DOHH2 (cell line): ENCODE results near the gene MET.

Experiments
- H3F3A ChIP-seq: fragments of 200-600 bp; sonication (generic), shearing (Covaris generic); 2 replicates; pipeline ENCODE4 v1.6.0; 2016; ENCODE audit warnings: antibody characterized with exemption, mild to moderate bottlenecking; ENCODE audit not compliant: control insufficient read depth, insufficient read depth
- H3K27ac ChIP-seq: fragments of 200-600 bp; sonication (generic); 2 replicates; pipeline ENCODE4 v1.5.1; 2014; ENCODE audit warnings: low read depth, mild to moderate bottlenecking, low read length, moderate library complexity
- H3K27me3 ChIP-seq: fragments of 200-600 bp; sonication (generic); 2 replicates; pipeline ENCODE4 v1.6.1; 2014; ENCODE audit warnings: mild to moderate bottlenecking, low read length, mixed read lengths; ENCODE audit not compliant: control insufficient read depth
- H3K36me3 ChIP-seq: fragments of 200-600 bp; sonication (generic); 2 replicates; pipeline ENCODE4 v1.6.1; 2014; ENCODE audit warnings: mild to moderate bottlenecking, low read length, moderate library complexity, mixed read lengths; ENCODE audit not compliant: control insufficient read depth
- H3K4me1 ChIP-seq: fragments of 200-600 bp; sonication (generic); 2 replicates; pipeline ENCODE4 v1.6.1; 2014; ENCODE audit warnings: mild to moderate bottlenecking, low read length, mixed read lengths; ENCODE audit not compliant: control insufficient read depth
- H3K4me2 ChIP-seq: fragments of 200-600 bp; sonication (generic); 2 replicates; pipeline ENCODE4 v1.6.0; 2014; ENCODE audit warnings: mild to moderate bottlenecking, low read length, moderate library complexity
- H3K4me3 ChIP-seq: fragments of 200-600 bp; sonication (generic); 2 replicates; pipeline ENCODE4 v1.5.1; 2014; ENCODE audit warnings: mild to moderate bottlenecking, low read length, mixed read lengths
- H3K79me2 ChIP-seq: fragments of 200-600 bp; sonication (generic); 2 replicates; pipeline ENCODE4 v1.6.1; 2014; ENCODE audit warnings: mild to moderate bottlenecking, low read length, mixed read lengths; ENCODE audit not compliant: control insufficient read depth
- H3K9me2 ChIP-seq: fragments of 200-600 bp; sonication (generic); replicated peaks from 2 replicates; pipeline ENCODE4 v1.6.1; 2014; ENCODE audit warnings: mild to moderate bottlenecking, low read length, mixed read lengths; ENCODE audit not compliant: control insufficient read depth
- H3K9me3 ChIP-seq: fragments of 200-600 bp; sonication (generic); 2 replicates; pipeline ENCODE4 v1.6.1; 2014; ENCODE audit warnings: antibody characterized with exemption, low read length, mixed read lengths; ENCODE audit not compliant: control insufficient read depth, insufficient read depth
- H4K20me1 ChIP-seq: fragments of 200-600 bp; sonication (generic); 2 replicates; pipeline ENCODE4 v1.6.0; 2014; ENCODE audit warnings: low read depth, mild to moderate bottlenecking, antibody characterized with exemption, low read length, moderate library complexity; ENCODE audit not compliant: control insufficient read depth, insufficient read depth
- EZH2phosphoT487 ChIP-seq: fragments of 200-600 bp; sonication (generic); IDR thresholded peaks from 2 replicates; pipeline ENCODE4 v1.6.1; 2017; ENCODE audit warnings: borderline replicate concordance, mild to moderate bottlenecking, antibody characterized with exemption, low read length, moderate library complexity, mixed read lengths
- TF ChIP-seq, protein P1 (sequence below): fragments of 200-600 bp; sonication (generic); IDR thresholded peaks from one replicate; pipeline ENCODE4 v1.5.1; 2014; ENCODE audit warnings: antibody characterized with exemption, mild to moderate bottlenecking, low read depth, low read length; ENCODE audit not compliant: poor library complexity, severe bottlenecking

The MET gene

DNA sequence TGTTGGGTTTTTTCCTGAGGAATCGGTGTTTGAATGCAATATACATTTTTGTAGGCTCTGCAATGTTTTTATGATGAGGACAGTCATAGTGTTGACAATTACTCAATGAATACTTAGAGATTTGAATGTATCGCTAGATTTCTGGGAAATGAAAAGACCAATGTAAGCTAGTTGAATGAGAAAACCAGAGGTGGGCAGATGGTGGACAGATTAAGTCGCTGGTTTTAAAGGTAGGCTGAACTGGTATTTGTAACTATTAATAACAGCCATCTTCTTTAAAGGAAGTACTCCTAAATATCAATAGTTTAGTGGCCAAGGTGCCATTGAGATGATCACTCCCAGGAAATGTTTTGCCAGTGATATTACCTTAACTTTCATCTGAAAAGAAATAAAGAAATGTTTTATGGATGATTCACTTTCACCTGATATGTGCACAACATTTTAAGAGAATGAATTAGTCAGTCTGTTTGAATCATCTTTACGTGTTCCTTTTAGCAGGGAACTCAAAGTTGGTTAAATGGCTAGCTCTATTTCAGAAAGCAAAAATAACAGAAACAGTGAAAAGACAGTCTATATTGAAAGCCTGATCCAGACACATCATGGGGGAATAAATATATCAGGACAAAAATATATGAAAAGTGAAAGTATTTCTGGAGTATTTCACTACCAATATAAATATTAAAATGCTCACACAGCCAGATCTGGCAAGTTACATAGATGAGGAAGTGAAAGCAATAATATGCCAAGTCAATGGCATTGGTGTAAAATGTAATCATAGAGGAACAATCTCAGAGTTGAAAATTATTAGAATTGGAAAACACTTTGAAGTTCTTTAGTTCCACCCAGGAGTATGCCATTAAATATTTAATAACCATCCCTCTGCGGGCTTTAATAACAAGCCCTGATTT is 20.7 kb downstream of the MET start:
- peaks cover 6% of the 10 kb centered on the region; the same call in 1 of the 2 replicates for H3K27me3 ChIP-seq
- no peaks in the 10 kb centered on the region for H3K36me3 ChIP-seq
- H3K79me2 ChIP-seq = no peaks in the 10 kb centered on the region
- no peak overlapping the region for H3K4me2 ChIP-seq
- no peak overlapping the region for H3K4me3 ChIP-seq
- no peaks in the 10 kb centered on the region for H3F3A ChIP-seq
- no peaks in the 10 kb centered on the region for H3K9me3 ChIP-seq
- no peak for TF ChIP-seq EZH2phosphoT487
- TF ChIP-seq, protein P1, sequence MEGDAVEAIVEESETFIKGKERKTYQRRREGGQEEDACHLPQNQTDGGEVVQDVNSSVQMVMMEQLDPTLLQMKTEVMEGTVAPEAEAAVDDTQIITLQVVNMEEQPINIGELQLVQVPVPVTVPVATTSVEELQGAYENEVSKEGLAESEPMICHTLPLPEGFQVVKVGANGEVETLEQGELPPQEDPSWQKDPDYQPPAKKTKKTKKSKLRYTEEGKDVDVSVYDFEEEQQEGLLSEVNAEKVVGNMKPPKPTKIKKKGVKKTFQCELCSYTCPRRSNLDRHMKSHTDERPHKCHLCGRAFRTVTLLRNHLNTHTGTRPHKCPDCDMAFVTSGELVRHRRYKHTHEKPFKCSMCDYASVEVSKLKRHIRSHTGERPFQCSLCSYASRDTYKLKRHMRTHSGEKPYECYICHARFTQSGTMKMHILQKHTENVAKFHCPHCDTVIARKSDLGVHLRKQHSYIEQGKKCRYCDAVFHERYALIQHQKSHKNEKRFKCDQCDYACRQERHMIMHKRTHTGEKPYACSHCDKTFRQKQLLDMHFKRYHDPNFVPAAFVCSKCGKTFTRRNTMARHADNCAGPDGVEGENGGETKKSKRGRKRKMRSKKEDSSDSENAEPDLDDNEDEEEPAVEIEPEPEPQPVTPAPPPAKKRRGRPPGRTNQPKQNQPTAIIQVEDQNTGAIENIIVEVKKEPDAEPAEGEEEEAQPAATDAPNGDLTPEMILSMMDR = no peak
- no peak overlapping the region for H3K27ac ChIP-seq
- no peaks in the 10 kb centered on the region for H4K20me1 ChIP-seq
- no peaks in the 10 kb centered on the region for H3K9me2 ChIP-seq
- no peaks in the 10 kb centered on the region for H3K4me1 ChIP-seq

DNA sequence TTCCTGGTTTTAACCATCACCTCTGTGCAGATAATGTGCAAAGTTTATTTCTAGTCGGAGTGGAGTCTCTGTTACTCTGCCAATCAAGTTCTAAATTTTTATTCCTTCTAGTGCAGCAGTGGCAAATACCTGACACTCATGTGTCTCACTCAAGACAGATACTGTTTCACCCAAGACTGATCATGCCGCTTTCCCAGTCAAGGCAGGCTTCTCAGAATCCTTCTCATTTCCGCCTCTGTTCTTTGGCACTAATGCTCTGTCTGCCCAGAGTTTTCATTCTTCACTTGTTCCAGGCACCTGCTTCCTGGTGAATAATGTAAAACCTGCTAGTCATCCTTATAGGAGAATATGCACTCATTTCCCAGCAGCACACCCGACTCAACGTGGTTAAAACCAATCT is 24.7 kb downstream of the MET start:
- no peak for TF ChIP-seq EZH2phosphoT487
- TF ChIP-seq, protein P1 = no peak
- Histone ChIP-seq H3K4me1 (no peaks in the 10 kb centered on the region), H3K4me3 (no peak overlapping the region), H3K27ac (no peak overlapping the region), H3K9me3 (no peaks in the 10 kb centered on the region), H3K36me3 (no peaks in the 10 kb centered on the region), H3K9me2 (no peaks in the 10 kb centered on the region), H3K4me2 (no peak overlapping the region), H3F3A (no peaks in the 10 kb centered on the region), H3K79me2 (no peaks in the 10 kb centered on the region), H4K20me1 (no peaks in the 10 kb centered on the region), H3K27me3 (no peaks in the 10 kb centered on the region)

GRCh38 chr7:116697152-116697551 is 25.2 kb downstream of the MET start:
- Histone ChIP-seq H3K27ac (no peak overlapping the region), H3F3A (no peaks in the 10 kb centered on the region), H3K9me2 (no peaks in the 10 kb centered on the region), H3K79me2 (no peaks in the 10 kb centered on the region), H3K27me3 (no peaks in the 10 kb centered on the region), H3K4me2 (no peak overlapping the region), H3K4me3 (no peak overlapping the region), H3K4me1 (no peaks in the 10 kb centered on the region), H3K9me3 (no peaks in the 10 kb centered on the region), H4K20me1 (no peaks in the 10 kb centered on the region), H3K36me3 (no peaks in the 10 kb centered on the region)
- TF ChIP-seq, protein P1 = no peak
- TF ChIP-seq EZH2phosphoT487 = no peak
